ENCODE results near the gene ZSWIM3.

Gene ZSWIM3

GRCh38 chr20:45822857-45823256, 34.6 kb upstream of the ZSWIM3 start:
- peak; percentile 74 for DNase-seq
- peak overlapping the region; percentile 53 for H3K4me3 ChIP-seq (ENCODE audit: low read depth, low read length)
- H3K27me3 ChIP-seq, result no peaks in the 10 kb centered on the region

GRCh38 chr20:45823949-45824835, 33.2 kb upstream of the ZSWIM3 start:
- no peaks in the 10 kb centered on the region for H3K27me3 ChIP-seq
- H3K36me3 ChIP-seq, result no peaks in the 10 kb centered on the region
- DNase-seq, result peak; percentile 56
- no peak overlapping the region for H3K4me3 ChIP-seq (ENCODE audit: low read depth, low read length)
- H3K9me3 ChIP-seq, result no peaks in the 10 kb centered on the region
- TF ChIP-seq CTCF (IDR thresholded peaks at IDR 0.05; ENCODE audit: low read depth, low read length), result peak; percentile 58
- no peaks in the 10 kb centered on the region for H3K4me1 ChIP-seq

More at GRCh38 chr20:45822857-45823256, 34.6 kb upstream of the ZSWIM3 start:
- Histone ChIP-seq H3K4me1 (no peaks in the 10 kb centered on the region), H3K9me3 (no peaks in the 10 kb centered on the region), H3K36me3 (no peaks in the 10 kb centered on the region)
- no peak for TF ChIP-seq CTCF (IDR thresholded peaks at IDR 0.05; ENCODE audit: low read depth, low read length)

GRCh38 chr20:45826381-45827019, 30.9 kb upstream of the ZSWIM3 start:
- H3K36me3 ChIP-seq, result no peaks in the 10 kb centered on the region
- TF ChIP-seq CTCF (IDR thresholded peaks at IDR 0.05; ENCODE audit: low read depth, low read length), result no peak
- H3K27me3 ChIP-seq, result no peaks in the 10 kb centered on the region
- DNase-seq, result no peak
- no peaks in the 10 kb centered on the region for H3K4me1 ChIP-seq
- no peak overlapping the region for H3K4me3 ChIP-seq (ENCODE audit: low read depth, low read length)
- no peaks in the 10 kb centered on the region for H3K9me3 ChIP-seq

GRCh38 chr20:45827030-45827652, 30.3 kb upstream of the ZSWIM3 start, which contains the start of gene TNNC2:
Gene TNNC2, minus strand, starts transcription at chr20:45827312. Its CDS starts 64 bp downstream, at chr20:45827248.
- H3K27me3 ChIP-seq, result no peaks in the 10 kb centered on the region
- no peak within 1 kb of the TSS for H3K4me3 ChIP-seq (ENCODE audit: low read depth, low read length)
- no peaks in the 10 kb centered on the region for H3K9me3 ChIP-seq
- no peaks in the 10 kb centered on the region for H3K36me3 ChIP-seq
- no peak for TF ChIP-seq CTCF (IDR thresholded peaks at IDR 0.05; ENCODE audit: low read depth, low read length)
- H3K4me1 ChIP-seq, result no peaks in the 10 kb centered on the region
- DNase-seq, result no peak

- Histone ChIP-seq H3K27me3 (no peaks in the 10 kb centered on the region), H3K9me3 (no peaks in the 10 kb centered on the region), H3K4me1 (no peaks in the 10 kb centered on the region), H3K36me3 (no peaks in the 10 kb centered on the region), H3K4me3 (ENCODE audit: low read depth, low read length) (no peak overlapping the region)
- no peak for TF ChIP-seq CTCF (IDR thresholded peaks at IDR 0.05; ENCODE audit: low read depth, low read length)
- no peak for DNase-seq
Measured at GRCh38 chr20:45827712-45828111, 29.7 kb upstream of the ZSWIM3 start.
